Parathyroid adenoma (tissue), 2 donors: ENCODE results near the gene ROR2.

ENCODE experiments used
- H2AFZ ChIP-seq: fragments of 300-600 bp; sonication (generic); one replicate; pipeline ENCODE4 v1.7.0; 2017; ENCODE audit warnings: antibody characterized with exemption, mild to moderate bottlenecking
- H3K27ac ChIP-seq: fragments of 300-600 bp; sonication (generic); one replicate; pipeline ENCODE4 v1.7.0; 2017
- H3K27me3 ChIP-seq: fragments of 300-600 bp; sonication (generic); one replicate; pipeline ENCODE4 v1.7.0; 2017; ENCODE audit warnings: low read length; ENCODE audit not compliant: control insufficient read depth, insufficient read depth
- H3K36me3 ChIP-seq: fragments of 300-600 bp; sonication (generic); one replicate; pipeline ENCODE4 v1.7.0; 2017; ENCODE audit warnings: low read length; ENCODE audit not compliant: control insufficient read depth, insufficient read depth
- H3K4me1 ChIP-seq: fragments of 300-600 bp; sonication (generic); one replicate; pipeline ENCODE4 v1.7.0; 2017; ENCODE audit warnings: control low read depth
- H3K4me2 ChIP-seq: fragments of 300-600 bp; sonication (generic); one replicate; pipeline ENCODE4 v1.7.0; 2017; ENCODE audit warnings: low read length
- H3K4me3 ChIP-seq: fragments of 300-600 bp; sonication (generic); one replicate; pipeline ENCODE4 v1.7.0; 2017; ENCODE audit warnings: low read depth, low read length
- H3K79me2 ChIP-seq: fragments of 300-600 bp; sonication (generic); one replicate; pipeline ENCODE4 v1.7.0; 2017; ENCODE audit warnings: control low read depth
- H3K9ac ChIP-seq: fragments of 300-600 bp; sonication (generic); one replicate; pipeline ENCODE4 v1.7.0; 2017; ENCODE audit warnings: mild to moderate bottlenecking
- H3K9me3 ChIP-seq: fragments of 300-600 bp; sonication (generic); one replicate; pipeline ENCODE4 v1.7.0; 2017; ENCODE audit warnings: low read length; ENCODE audit not compliant: control insufficient read depth
- CTCF ChIP-seq: fragments of 300-600 bp; sonication (generic); IDR thresholded peaks from one replicate; pipeline ENCODE4 v1.7.0; 2017; ENCODE audit warnings: antibody characterized with exemption, mild to moderate bottlenecking
- donor health status: primary hyperparathyroidism.

ROR2 gene

GRCh38 chr9:91857291-91858212 is 92.5 kb downstream of the ROR2 start:
- H3K27me3 ChIP-seq: no peaks in the 10 kb centered on the region
- no peak overlapping the region for H3K4me2 ChIP-seq
- peaks cover 11% of the 10 kb centered on the region for H3K79me2 ChIP-seq
- H3K36me3 ChIP-seq: no peaks in the 10 kb centered on the region
- H3K4me1 ChIP-seq: no peaks in the 10 kb centered on the region
- H3K9me3 ChIP-seq: no peaks in the 10 kb centered on the region
- no peak overlapping the region for H3K9ac ChIP-seq
- no peak overlapping the region for H3K27ac ChIP-seq
- no peak overlapping the region for H2AFZ ChIP-seq
- H3K4me3 ChIP-seq: no peak overlapping the region
- no peak for TF ChIP-seq CTCF

GRCh38 chr9:91856419-91856818 is 93.6 kb downstream of the ROR2 start:
- Histone ChIP-seq H3K79me2 (peaks cover 5% of the 10 kb centered on the region), H3K27me3 (no peaks in the 10 kb centered on the region), H2AFZ (no peak overlapping the region), H3K9me3 (no peaks in the 10 kb centered on the region), H3K27ac (no peak overlapping the region), H3K4me3 (no peak overlapping the region), H3K9ac (no peak overlapping the region), H3K4me1 (no peaks in the 10 kb centered on the region), H3K4me2 (no peak overlapping the region), H3K36me3 (no peaks in the 10 kb centered on the region)
- no peak for TF ChIP-seq CTCF

GRCh38 chr9:91855196-91855595 is 94.8 kb downstream of the ROR2 start:
- no peaks in the 10 kb centered on the region for H3K27me3 ChIP-seq
- TF ChIP-seq CTCF: no peak

GRCh38 chr9:91852801-91853347 is 97.2 kb downstream of the ROR2 start:
- Histone ChIP-seq H3K4me1 (peaks cover 3% of the 10 kb centered on the region), H3K4me2 (no peak overlapping the region), H3K36me3 (no peaks in the 10 kb centered on the region), H3K9ac (no peak overlapping the region), H2AFZ (no peak overlapping the region), H3K27me3 (no peaks in the 10 kb centered on the region), H3K27ac (no peak overlapping the region), H3K79me2 (peaks cover 4% of the 10 kb centered on the region), H3K4me3 (no peak overlapping the region), H3K9me3 (no peaks in the 10 kb centered on the region)
- TF ChIP-seq CTCF: no peak

More at GRCh38 chr9:91855196-91855595, 94.8 kb downstream of the ROR2 start:
- no peaks in the 10 kb centered on the region for H3K4me1 ChIP-seq
- H3K4me3 ChIP-seq: no peak overlapping the region
- H3K4me2 ChIP-seq: no peak overlapping the region
- H3K79me2 ChIP-seq: peaks cover 4% of the 10 kb centered on the region
- no peak overlapping the region for H3K9ac ChIP-seq
- H3K27ac ChIP-seq: no peak overlapping the region
- H3K9me3 ChIP-seq: no peaks in the 10 kb centered on the region
- H2AFZ ChIP-seq: no peak overlapping the region
- H3K36me3 ChIP-seq: no peaks in the 10 kb centered on the region
